Transverse colon (tissue), 4 donors: ENCODE measurements around the gene TNPO2. TPM values are rescaled to one million over a fixed set of nuclear protein-coding genes. Genes with fewer than 3 reads are reported as not detected.
"Not testable (repeated sequence)": the region's sequence is repeated elsewhere in the genome, so short reads cannot be mapped to it uniquely, and the experiment has no call there.

Experiments
- DNase-seq: peaks from one replicate; pipeline ENCODE4 v3.0.0-alpha.2; 2019
- H3K27ac ChIP-seq, 4 donors: fragments of 200-600 bp; sonication (generic); 2 replicates each; pipeline ENCODE4 v1.5.1; 2016 to 2018; ENCODE audit warnings: inconsistent platforms in 4 of 4
- H3K27me3 ChIP-seq: fragments of 200-600 bp; sonication (generic); 2 replicates; pipeline ENCODE4 v1.5.1; 2017; ENCODE audit warnings: inconsistent platforms
- H3K36me3 ChIP-seq, 4 donors: fragments of 200-600 bp; sonication (generic); 2 replicates each; pipeline ENCODE4 v1.5.1; 2017 to 2019; ENCODE audit warnings: inconsistent platforms in 4 of 4
- H3K4me1 ChIP-seq, 4 donors: fragments of 200-600 bp; sonication (generic); 2 replicates each; pipeline ENCODE4 v1.5.1; 2017 to 2020; ENCODE audit warnings: inconsistent platforms in 4 of 4
- H3K4me3 ChIP-seq, 4 donors: fragments of 200-600 bp; sonication (generic); 1 replicate in 1 of 4; 2 replicates in 3 of 4; pipeline versions ENCODE4 v1.5.1 to v1.6.1; 2017 to 2019; ENCODE audit warnings: inconsistent platforms in 4 of 4
- H3K9me3 ChIP-seq, 2 donors: fragments of 200-600 bp; sonication (generic); 2 replicates each; pipeline ENCODE4 v1.5.1; 2017 to 2019; ENCODE audit warnings: inconsistent platforms in 2 of 2
- EP300 ChIP-seq: sonication (generic); formaldehyde crosslinking; IDR thresholded peaks from one replicate; pipeline ENCODE4 v1.6.1; 2017; ENCODE audit warnings: antibody characterized with exemption, low read depth
- POLR2A ChIP-seq: fragments of 450-650 bp; IDR thresholded peaks from one replicate; pipeline ENCODE4 v1.6.1; 2016; ENCODE audit warnings: antibody characterized with exemption, mild to moderate bottlenecking, moderate library complexity
- POLR2AphosphoS5 ChIP-seq, 3 donors: sonication (generic); formaldehyde crosslinking; IDR thresholded peaks; one replicate each; pipeline ENCODE4 v1.6.1; 2016; ENCODE audit warnings: antibody characterized with exemption in 3 of 3
- WGBS, 2 donors: methylation state at CpG; one replicate each; pipeline ENCODE4 v1.1.5; 2018; ENCODE audit warnings: low coverage in 1 of 2; 5-methylcytosine and 5-hydroxymethylcytosine counted together
- in situ Hi-C, 4 donors: fragments of 200-750 bp; cut with MboI; loops; one replicate each; pipeline versions ENCODE4 v1.15.0 to v1.15.1; 2017; ENCODE audit warnings: low sequenced_read_pairs in 3 of 4, low pct_ligation_motif_present in 1 of 4, low pct_unique_long_range_greater_than_20kb in 1 of 4
- intact Hi-C: fragments of 100-400 bp; cut with DNase I; formaldehyde crosslinking; loops from one replicate; pipeline ENCODE4 v1.15.1; 2023; ENCODE audit warnings: low total_unique reads
- total RNA-seq, 4 donors: library from RNA; depleted of rRNA; stranded (reverse); fragments of >200 nt; gene quantifications; one replicate each; pipeline ENCODE4 v1.1.0, GENCODE V29; 2016
- TF ChIP-seq, protein P1 (sequence below), 5 experiments: fragments of 200-600 bp in 3 of 5; fragments of 450-650 bp in 2 of 5; sonication (generic) in 3 of 5; IDR thresholded peaks; 1 replicate in 2 of 5; 2 replicates in 3 of 5; pipeline ENCODE4 v1.5.1; 2016 to 2017; ENCODE audit warnings: antibody characterized with exemption in 5 of 5, inconsistent platforms in 3 of 5, mild to moderate bottlenecking in 2 of 5, moderate library complexity in 1 of 5

Gene TNPO2
- total RNA-seq, 4 donors from 2014 or later = 39.2 to 128 (median 62.7) TPM

DNA sequence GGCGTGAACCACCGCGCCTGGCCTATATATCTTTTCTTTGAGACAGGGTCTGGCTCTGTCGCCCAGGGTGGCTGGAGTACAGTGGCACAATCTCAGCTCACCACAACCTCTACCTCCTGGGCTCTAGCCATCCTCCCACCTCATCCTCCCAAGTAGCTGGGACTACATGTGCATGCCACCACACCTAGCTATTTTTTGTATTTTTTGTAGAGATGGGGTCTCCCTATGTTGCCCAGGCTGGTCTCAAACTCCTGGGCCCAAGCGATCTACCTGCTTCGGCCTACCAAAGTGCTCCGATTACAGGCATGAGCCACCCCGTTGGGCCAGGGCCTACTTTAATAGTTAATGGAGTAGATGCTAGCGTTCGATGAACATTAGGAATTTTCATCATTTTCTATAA lies 3.4 kb downstream of the TNPO2 start:
- intact Hi-C loops = no loop called here
- peak overlapping the region in 1 of 4 donors; percentile 90 for H3K4me3 ChIP-seq
- 86 to 88% methylated on average over 5 to 10 of the region's 10 CpGs for WGBS, 2 donors

DNA sequence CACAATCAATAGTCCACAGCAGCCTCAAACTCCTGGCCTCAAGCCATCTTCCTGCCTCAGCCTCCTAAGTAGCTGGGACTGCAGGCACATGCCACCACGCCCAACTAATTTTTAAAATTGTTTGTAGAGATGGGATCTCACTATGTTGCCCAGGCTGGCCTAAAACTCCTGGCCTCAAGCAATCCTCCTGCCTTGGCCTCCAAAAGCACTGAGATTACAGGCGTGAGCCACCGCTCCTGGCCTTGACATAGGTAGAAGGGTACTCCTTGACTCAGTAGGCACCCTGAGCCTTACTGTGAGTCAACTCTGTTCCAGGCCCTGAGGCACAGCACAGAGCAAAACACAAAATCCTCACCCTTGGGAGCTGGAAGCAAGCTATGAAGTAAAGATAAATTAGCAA lies 7.8 kb downstream of the TNPO2 start:
- TF ChIP-seq EP300 = no peak
- TF ChIP-seq, protein P1, sequence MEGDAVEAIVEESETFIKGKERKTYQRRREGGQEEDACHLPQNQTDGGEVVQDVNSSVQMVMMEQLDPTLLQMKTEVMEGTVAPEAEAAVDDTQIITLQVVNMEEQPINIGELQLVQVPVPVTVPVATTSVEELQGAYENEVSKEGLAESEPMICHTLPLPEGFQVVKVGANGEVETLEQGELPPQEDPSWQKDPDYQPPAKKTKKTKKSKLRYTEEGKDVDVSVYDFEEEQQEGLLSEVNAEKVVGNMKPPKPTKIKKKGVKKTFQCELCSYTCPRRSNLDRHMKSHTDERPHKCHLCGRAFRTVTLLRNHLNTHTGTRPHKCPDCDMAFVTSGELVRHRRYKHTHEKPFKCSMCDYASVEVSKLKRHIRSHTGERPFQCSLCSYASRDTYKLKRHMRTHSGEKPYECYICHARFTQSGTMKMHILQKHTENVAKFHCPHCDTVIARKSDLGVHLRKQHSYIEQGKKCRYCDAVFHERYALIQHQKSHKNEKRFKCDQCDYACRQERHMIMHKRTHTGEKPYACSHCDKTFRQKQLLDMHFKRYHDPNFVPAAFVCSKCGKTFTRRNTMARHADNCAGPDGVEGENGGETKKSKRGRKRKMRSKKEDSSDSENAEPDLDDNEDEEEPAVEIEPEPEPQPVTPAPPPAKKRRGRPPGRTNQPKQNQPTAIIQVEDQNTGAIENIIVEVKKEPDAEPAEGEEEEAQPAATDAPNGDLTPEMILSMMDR (IDR thresholded peaks at IDR 0.05) = no peak
- no peak for TF ChIP-seq POLR2AphosphoS5 (IDR thresholded peaks at IDR 0.05)
- no peak for TF ChIP-seq POLR2A
- Histone ChIP-seq H3K9me3 (no peaks in the 10 kb centered on the region), H3K27me3 (no peaks in the 10 kb centered on the region), H3K4me3 (no peak overlapping the region), H3K27ac (no peak overlapping the region), H3K4me1 (peaks cover 7 to 19% (median 9%) of the 10 kb centered on the region in 4 donors), H3K36me3 (peaks cover 0 to 37% (median 19%) of the 10 kb centered on the region in 4 donors)
- in situ Hi-C loops (no loop called here), intact Hi-C loops (no loop called here)
- 90 to 100% methylated on average over 2 to 3 of the region's 3 CpGs for WGBS, 2 donors
- no peak for DNase-seq

More for the DNA sequence above, 3.4 kb downstream of the TNPO2 start:
- TF ChIP-seq, protein P1 (IDR thresholded peaks at IDR 0.05) = no peak
- TF ChIP-seq POLR2AphosphoS5 (IDR thresholded peaks at IDR 0.05) (no peak), EP300 (no peak), POLR2A (no peak)
- in situ Hi-C loops = no loop called here
- H3K4me1 ChIP-seq = peaks cover 14 to 46% (median 29%) of the 10 kb centered on the region in 4 donors
- peak overlapping the region; percentile 92 to 98 (median 96) for H3K27ac ChIP-seq
- H3K36me3 ChIP-seq = peaks cover 0 to 14% (median 3%) of the 10 kb centered on the region in 4 donors
- no peak for DNase-seq
- H3K9me3 ChIP-seq = no peaks in the 10 kb centered on the region
- no peaks in the 10 kb centered on the region for H3K27me3 ChIP-seq

DNA sequence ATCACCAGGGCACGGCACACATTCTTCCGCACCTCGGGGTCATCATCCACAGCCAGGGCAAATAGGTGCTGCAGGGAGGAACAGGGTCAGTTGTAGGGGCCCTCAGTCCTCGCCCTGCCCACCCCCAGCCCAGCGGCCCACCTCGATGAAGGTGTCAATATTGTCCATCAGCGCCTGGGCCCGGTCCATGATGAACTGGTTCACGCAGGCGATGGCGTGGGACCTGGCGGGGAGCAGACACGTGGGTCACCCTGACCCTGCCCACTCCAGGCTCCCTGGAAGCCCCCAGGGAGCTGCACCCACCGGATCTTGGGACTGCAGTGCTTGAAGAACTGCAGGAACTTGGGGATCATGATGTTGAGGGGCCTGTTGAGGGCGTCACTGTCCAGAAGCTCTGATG lies 8.6 kb downstream of the TNPO2 start:
- Histone ChIP-seq H3K9me3 (no peaks in the 10 kb centered on the region), H3K4me3 (no peak overlapping the region), H3K4me1 (peaks cover 0 to 11% (median 2%) of the 10 kb centered on the region in 4 donors), H3K27ac (no peak overlapping the region), H3K36me3 (peaks cover 0 to 45% (median 23%) of the 10 kb centered on the region in 4 donors), H3K27me3 (no peaks in the 10 kb centered on the region)
- no peak for DNase-seq
- in situ Hi-C loops (no loop called here), intact Hi-C loops (no loop called here)
- 98% methylated on average over 13 of the region's 15 CpGs; no CpG with 5 or more reads in 1 of the 2 donors for WGBS, 2 donors
- TF ChIP-seq POLR2AphosphoS5 (IDR thresholded peaks at IDR 0.05) = no peak
- TF ChIP-seq POLR2A = no peak

DNA sequence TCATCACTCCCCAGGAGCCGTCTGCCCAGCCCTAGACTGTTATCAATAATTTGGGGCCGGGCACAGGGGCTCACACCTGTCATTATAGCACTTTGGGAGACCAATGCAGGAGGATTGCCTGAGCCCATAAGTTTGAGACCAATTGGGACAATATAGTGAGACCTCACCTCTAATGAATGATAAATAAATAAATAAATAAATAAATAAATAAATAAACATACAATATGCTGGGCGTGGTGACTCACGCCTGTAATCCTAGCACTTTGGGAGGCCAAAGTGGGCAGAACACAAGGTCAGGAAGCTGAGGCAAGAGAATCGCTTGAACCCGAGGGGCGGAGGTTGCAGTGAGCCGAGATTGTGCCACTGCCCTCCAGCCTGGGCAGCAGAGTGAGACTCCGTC lies 10.4 kb downstream of the TNPO2 start:
- H3K4me3 ChIP-seq, H3K4me1 ChIP-seq, H3K27me3 ChIP-seq, intact Hi-C loops, DNase-seq, in situ Hi-C loops, H3K27ac ChIP-seq, H3K9me3 ChIP-seq: not testable (repeated sequence)
- WGBS, 2 donors = 89 to 93% methylated on average over 6 to 9 of the region's 9 CpGs
- H3K36me3 ChIP-seq = peaks cover 0 to 58% (median 27%) of the 10 kb centered on the region in 4 donors

DNA sequence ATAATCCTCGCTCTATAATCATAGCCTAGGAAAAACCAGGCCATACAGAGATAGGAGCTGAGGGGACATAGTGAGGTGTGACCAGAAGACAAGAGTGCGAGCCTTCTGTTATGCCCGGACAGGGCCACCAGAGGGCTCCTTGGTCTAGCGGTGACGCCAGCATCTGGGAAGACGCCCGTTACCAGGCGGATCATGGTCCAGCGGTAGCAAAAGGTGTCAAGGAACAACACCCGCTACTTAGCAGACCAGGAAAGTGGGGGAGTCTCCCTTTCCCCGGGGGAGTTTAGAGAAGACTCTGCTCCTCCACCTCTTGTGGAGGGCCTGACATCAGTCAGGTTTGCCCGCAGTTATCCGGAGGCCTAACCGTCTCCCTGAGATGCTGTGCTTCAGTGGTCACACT lies 11.7 kb downstream of the TNPO2 start:
- H3K9me3 ChIP-seq, intact Hi-C loops, H3K4me1 ChIP-seq, H3K27me3 ChIP-seq, in situ Hi-C loops, H3K4me3 ChIP-seq, H3K27ac ChIP-seq: not testable (repeated sequence)
- peak; percentile 46 for DNase-seq
- WGBS, 2 donors = 64 to 89% methylated on average over 3 to 11 of the region's 14 CpGs
- TF ChIP-seq, protein P1 (IDR thresholded peaks at IDR 0.05) = peak in 4 of 5 experiments; percentile 37 to 49 (median 44)
- peaks cover 0 to 58% (median 31%) of the 10 kb centered on the region in 4 donors for H3K36me3 ChIP-seq
